ENCODE measurements around the gene GPR171. TPM values are rescaled to one million over a fixed set of nuclear protein-coding genes. Genes with fewer than 3 reads are reported as not detected.

GPR171 gene
- polyA plus RNA-seq, 1 donor from 2014 or later, result not detected

DNA sequence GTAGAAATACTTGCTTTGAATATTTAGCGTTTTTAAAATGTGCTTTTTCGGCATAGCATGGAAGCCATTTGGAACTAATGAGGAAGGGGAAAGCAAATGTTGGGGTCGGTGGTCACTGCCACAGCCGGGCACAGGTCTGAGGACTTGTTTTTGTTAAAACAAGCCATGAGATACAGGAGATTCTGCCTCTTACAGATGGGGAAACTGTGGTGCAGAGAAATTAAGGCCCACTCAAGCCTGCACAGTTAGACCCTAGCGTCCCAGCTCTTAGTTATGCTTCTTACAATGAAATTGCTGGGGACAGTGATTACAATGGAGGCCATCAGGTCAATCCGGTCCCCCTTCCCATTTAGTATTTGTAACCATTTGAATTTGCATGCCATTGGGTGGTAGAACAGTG, 2.5 kb upstream of the GPR171 start:
- Histone ChIP-seq H3K9me3 (ENCODE audit: low read length) (no peaks in the 10 kb centered on the region), H3K4me2 (ENCODE audit: low read length) (no peak overlapping the region), H3K27ac (ENCODE audit: low read length) (no peak overlapping the region), H3K36me3 (ENCODE audit: insufficient read depth, low read length) (no peaks in the 10 kb centered on the region), H4K20me1 (ENCODE audit: insufficient read depth) (no peaks in the 10 kb centered on the region), H3K9me2 (ENCODE audit: insufficient read depth, low read length) (no peaks in the 10 kb centered on the region), H3K4me3 (ENCODE audit: low read length) (no peak overlapping the region), H3K79me2 (replicated peaks; ENCODE audit: insufficient read depth, low read length) (no peaks in the 10 kb centered on the region), H2AFZ (ENCODE audit: low read depth, low read length) (no peak overlapping the region), H3K27me3 (ENCODE audit: insufficient read depth, low read depth, low read length) (no peaks in the 10 kb centered on the region), H3K9ac (ENCODE audit: low read length) (no peak overlapping the region), H3F3A (ENCODE audit: insufficient read depth, low read length, poor library complexity, severe bottlenecking) (no peaks in the 10 kb centered on the region)
- TF ChIP-seq, protein P1, sequence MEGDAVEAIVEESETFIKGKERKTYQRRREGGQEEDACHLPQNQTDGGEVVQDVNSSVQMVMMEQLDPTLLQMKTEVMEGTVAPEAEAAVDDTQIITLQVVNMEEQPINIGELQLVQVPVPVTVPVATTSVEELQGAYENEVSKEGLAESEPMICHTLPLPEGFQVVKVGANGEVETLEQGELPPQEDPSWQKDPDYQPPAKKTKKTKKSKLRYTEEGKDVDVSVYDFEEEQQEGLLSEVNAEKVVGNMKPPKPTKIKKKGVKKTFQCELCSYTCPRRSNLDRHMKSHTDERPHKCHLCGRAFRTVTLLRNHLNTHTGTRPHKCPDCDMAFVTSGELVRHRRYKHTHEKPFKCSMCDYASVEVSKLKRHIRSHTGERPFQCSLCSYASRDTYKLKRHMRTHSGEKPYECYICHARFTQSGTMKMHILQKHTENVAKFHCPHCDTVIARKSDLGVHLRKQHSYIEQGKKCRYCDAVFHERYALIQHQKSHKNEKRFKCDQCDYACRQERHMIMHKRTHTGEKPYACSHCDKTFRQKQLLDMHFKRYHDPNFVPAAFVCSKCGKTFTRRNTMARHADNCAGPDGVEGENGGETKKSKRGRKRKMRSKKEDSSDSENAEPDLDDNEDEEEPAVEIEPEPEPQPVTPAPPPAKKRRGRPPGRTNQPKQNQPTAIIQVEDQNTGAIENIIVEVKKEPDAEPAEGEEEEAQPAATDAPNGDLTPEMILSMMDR (IDR thresholded peaks at IDR 0.05; ENCODE audit: poor library complexity, severe bottlenecking), result no peak
- TF ChIP-seq, protein P2, sequence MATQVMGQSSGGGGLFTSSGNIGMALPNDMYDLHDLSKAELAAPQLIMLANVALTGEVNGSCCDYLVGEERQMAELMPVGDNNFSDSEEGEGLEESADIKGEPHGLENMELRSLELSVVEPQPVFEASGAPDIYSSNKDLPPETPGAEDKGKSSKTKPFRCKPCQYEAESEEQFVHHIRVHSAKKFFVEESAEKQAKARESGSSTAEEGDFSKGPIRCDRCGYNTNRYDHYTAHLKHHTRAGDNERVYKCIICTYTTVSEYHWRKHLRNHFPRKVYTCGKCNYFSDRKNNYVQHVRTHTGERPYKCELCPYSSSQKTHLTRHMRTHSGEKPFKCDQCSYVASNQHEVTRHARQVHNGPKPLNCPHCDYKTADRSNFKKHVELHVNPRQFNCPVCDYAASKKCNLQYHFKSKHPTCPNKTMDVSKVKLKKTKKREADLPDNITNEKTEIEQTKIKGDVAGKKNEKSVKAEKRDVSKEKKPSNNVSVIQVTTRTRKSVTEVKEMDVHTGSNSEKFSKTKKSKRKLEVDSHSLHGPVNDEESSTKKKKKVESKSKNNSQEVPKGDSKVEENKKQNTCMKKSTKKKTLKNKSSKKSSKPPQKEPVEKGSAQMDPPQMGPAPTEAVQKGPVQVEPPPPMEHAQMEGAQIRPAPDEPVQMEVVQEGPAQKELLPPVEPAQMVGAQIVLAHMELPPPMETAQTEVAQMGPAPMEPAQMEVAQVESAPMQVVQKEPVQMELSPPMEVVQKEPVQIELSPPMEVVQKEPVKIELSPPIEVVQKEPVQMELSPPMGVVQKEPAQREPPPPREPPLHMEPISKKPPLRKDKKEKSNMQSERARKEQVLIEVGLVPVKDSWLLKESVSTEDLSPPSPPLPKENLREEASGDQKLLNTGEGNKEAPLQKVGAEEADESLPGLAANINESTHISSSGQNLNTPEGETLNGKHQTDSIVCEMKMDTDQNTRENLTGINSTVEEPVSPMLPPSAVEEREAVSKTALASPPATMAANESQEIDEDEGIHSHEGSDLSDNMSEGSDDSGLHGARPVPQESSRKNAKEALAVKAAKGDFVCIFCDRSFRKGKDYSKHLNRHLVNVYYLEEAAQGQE (IDR thresholded peaks at IDR 0.05; ENCODE audit: borderline replicate concordance), result no peak
- TF ChIP-seq RAD21 (conservative IDR thresholded peaks at IDR 0.05), result no peak
- TF ChIP-seq TAF1 (IDR thresholded peaks at IDR 0.05; ENCODE audit: low read depth), result no peak
- TF ChIP-seq MXI1 (conservative IDR thresholded peaks at IDR 0.05; ENCODE audit: poor library complexity, severe bottlenecking), result no peak
- TF ChIP-seq EP300 (conservative IDR thresholded peaks at IDR 0.05; ENCODE audit: poor library complexity, severe bottlenecking), result no peak
- TF ChIP-seq SMC3 (conservative IDR thresholded peaks at IDR 0.05; ENCODE audit: poor library complexity), result no peak
- no peak for TF ChIP-seq EZH2 (IDR thresholded peaks at IDR 0.05; ENCODE audit: borderline replicate concordance, insufficient read depth, low read length, poor library complexity, severe bottlenecking)
- TF ChIP-seq POLR2AphosphoS5 (IDR thresholded peaks at IDR 0.05), result no peak

DNA sequence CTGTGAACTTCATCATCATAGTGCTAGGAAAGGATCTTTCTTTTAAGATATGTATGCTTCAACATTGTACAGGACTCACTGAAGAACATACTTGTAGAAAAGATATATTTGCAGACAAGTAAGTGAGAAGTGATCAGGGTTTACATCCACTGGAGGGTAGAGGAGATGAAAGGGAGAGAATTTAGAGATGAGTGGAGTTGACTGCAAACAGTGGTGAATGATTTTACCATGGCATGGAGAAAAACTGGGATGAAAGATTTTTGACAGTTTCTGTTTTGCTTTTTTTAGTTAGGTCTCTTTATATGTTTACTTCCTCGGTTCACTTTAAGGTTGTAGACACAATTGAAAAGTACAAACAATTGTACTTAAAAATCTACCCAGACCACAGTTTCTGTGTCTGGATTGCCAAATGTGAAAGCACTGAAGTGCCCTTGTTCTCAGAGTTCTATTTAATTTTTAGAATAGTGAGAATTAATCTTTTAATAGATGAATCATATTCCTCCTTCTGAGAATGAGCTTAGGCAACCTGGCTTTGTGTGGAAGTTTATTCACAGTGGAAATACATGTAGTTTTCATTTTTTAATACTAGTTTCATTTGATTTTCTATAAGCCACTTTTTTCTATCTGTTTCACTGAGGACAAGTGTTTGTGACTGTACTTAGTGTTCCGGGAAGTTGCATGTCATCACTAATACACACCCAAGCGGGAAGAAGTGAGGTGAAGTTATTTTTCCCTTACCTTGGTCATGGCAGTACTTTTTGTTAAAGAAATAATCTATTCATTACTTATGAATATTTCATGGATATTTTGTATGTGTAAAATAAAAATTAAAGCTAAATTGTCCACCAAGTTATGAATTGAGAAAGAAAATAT, 1.8 kb upstream of the GPR171 start:
- no peaks in the 10 kb centered on the region for H3K9me3 ChIP-seq (ENCODE audit: low read length)
- no peak overlapping the region for H3K9ac ChIP-seq (ENCODE audit: low read length)
- no peaks in the 10 kb centered on the region for H3K9me2 ChIP-seq (ENCODE audit: insufficient read depth, low read length)
- H4K20me1 ChIP-seq (ENCODE audit: insufficient read depth), result no peaks in the 10 kb centered on the region
- no peak overlapping the region for H3K4me3 ChIP-seq (ENCODE audit: low read length)
- H2AFZ ChIP-seq (ENCODE audit: low read depth, low read length), result no peak overlapping the region
- no peaks in the 10 kb centered on the region for H3K27me3 ChIP-seq (ENCODE audit: insufficient read depth, low read depth, low read length)
- TF ChIP-seq SMC3 (conservative IDR thresholded peaks at IDR 0.05; ENCODE audit: poor library complexity) (no peak), MXI1 (conservative IDR thresholded peaks at IDR 0.05; ENCODE audit: poor library complexity, severe bottlenecking) (no peak), EZH2 (IDR thresholded peaks at IDR 0.05; ENCODE audit: borderline replicate concordance, insufficient read depth, low read length, poor library complexity, severe bottlenecking) (no peak), RAD21 (conservative IDR thresholded peaks at IDR 0.05) (no peak), EP300 (conservative IDR thresholded peaks at IDR 0.05; ENCODE audit: poor library complexity, severe bottlenecking) (no peak), TAF1 (IDR thresholded peaks at IDR 0.05; ENCODE audit: low read depth) (no peak), POLR2AphosphoS5 (IDR thresholded peaks at IDR 0.05) (no peak)
- TF ChIP-seq, protein P1 (IDR thresholded peaks at IDR 0.05; ENCODE audit: poor library complexity, severe bottlenecking), result no peak
- TF ChIP-seq, protein P2 (IDR thresholded peaks at IDR 0.05; ENCODE audit: borderline replicate concordance), result no peak
- no peaks in the 10 kb centered on the region for H3F3A ChIP-seq (ENCODE audit: insufficient read depth, low read length, poor library complexity, severe bottlenecking)
- H3K27ac ChIP-seq (ENCODE audit: low read length), result no peak overlapping the region
- no peak overlapping the region for H3K4me2 ChIP-seq (ENCODE audit: low read length)
- no peaks in the 10 kb centered on the region for H3K79me2 ChIP-seq (replicated peaks; ENCODE audit: insufficient read depth, low read length)
- H3K36me3 ChIP-seq (ENCODE audit: insufficient read depth, low read length), result no peaks in the 10 kb centered on the region
